ENCODE data around the gene ZNF334.

- TF ChIP-seq CTCF (IDR thresholded peaks at IDR 0.05) (no peak), ESRRA (CRISPR knock-in tag; IDR thresholded peaks at IDR 0.05; ENCODE audit: borderline replicate concordance) (no peak), SP1 (CRISPR knock-in tag; conservative IDR thresholded peaks at IDR 0.05) (no peak), SMAD4 (CRISPR knock-in tag; IDR thresholded peaks at IDR 0.05) (no peak), MAX (CRISPR knock-in tag; IDR thresholded peaks at IDR 0.05) (no peak), CREM (CRISPR knock-in tag; IDR thresholded peaks at IDR 0.05) (no peak), STAT6 (CRISPR knock-in tag; conservative IDR thresholded peaks at IDR 0.05; ENCODE audit: low read depth) (no peak), E2F1 (CRISPR knock-in tag; IDR thresholded peaks at IDR 0.05) (no peak), HMGXB4 (CRISPR knock-in tag; IDR thresholded peaks at IDR 0.05) (no peak), CBFB (CRISPR knock-in tag; IDR thresholded peaks at IDR 0.05; ENCODE audit: low read depth) (no peak), PRDM15 (CRISPR knock-in tag; IDR thresholded peaks at IDR 0.05) (no peak), TEAD4 (CRISPR knock-in tag; IDR thresholded peaks at IDR 0.05) (no peak)
These were observed 29.5 kb downstream of the ZNF334 start for GRCh38 chr20:46483879-46484278.
